GM21786 (cell line): Measurements from ENCODE around the gene ARMC5.
A peak's percentile ranks its signal among the peaks of the same experiment; 100 is the strongest.
"Not testable (repeated sequence)": the region's sequence is repeated elsewhere in the genome, so short reads cannot be mapped to it uniquely, and the experiment has no call there.

Experiments
- ATAC-seq: cut with Tn5 transposase; IDR thresholded peaks from one replicate; pipeline ENCODE4 v1.9.1; 2021; ENCODE audit not compliant: unreplicated experiment

The ARMC5 gene

DNA sequence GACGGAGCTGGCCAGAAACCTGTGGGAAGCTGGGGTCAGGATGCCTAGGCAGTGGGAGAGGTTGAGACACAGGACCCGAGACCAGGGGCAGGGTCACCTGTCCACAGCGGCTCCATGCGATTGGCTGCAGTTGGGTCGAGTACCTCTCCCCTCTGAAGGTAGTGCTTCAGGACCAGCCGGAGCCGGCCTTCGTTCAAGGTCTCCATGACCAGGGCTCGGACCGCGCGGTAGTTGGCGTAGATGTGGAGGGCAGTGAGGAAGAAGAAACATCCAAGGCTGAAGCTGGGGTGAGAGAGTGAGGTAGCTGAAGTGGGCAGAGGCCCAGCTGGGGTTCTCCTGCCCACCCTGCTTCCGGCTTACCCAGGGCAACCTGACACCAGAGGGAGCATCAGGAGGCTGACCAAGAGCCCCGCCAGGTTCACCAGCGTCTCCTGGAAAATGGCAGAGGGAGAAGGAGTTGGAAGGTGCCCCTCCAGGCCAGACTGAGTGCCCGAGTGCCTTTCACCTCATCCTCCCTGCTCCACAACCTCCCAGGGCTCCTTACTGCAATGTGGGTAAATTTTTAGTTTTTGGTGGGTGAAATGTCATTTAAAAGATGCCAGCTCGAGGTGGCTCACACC lies 34.3 kb downstream of the ARMC5 start:
- no peak for ATAC-seq

DNA sequence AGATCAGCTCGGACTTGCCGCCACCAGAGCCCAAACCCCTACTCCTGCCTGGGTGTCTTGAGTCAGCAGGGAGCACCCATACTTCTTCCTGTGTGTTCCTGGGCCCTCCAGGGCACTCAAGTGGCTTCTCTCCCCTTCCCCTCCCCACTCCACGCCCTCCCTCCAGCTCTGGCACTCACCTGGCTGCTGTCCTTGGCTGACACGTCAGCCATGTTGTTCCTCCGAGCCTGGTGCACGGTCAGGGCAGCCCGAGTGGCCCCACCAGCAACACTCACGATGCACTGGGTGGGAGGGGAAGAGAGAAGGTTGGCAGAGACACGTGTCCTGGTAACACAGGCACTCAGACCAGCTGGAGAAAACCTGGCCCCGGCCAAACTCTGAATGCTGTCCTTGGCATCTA lies 37.4 kb downstream of the ARMC5 start:
- no peak for ATAC-seq

DNA sequence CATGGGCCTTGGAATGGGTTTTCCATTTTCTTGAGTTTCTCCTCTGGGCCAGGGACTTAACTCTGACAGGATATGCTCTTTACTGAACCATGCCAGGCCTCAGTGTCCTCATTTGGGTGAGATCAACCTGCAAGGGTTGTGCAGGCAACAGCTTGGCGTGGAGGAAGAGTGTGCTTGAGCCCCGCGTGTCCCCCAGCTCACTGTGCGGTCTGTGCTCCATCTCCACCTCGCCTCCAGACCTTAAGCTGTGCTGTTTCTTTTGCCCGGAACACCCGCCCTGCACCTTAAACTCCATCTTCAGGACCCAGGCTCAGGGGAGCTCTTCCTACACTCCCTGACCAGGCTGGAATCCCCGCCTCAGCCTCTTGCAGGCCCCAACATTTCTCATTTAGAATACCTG lies 39.2 kb downstream of the ARMC5 start:
- no peak for ATAC-seq

DNA sequence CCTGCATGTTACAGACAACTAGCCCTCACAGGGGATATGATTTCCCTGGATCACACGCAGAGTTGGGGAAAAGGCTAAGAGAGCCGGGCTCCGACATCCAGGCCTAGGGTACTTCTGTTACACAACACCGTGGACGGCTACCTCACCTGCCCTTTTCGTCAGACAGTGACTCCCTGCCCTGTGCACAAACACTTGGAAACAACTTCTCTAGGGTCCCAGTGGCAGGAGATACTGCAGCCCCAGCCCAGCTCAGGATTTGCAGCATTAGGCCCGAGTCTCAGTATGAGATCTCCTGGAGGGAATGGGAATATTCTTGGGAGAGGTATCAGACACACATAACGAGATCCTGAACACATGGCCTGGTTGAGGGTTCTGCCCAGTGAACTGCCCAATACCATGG lies 40.6 kb downstream of the ARMC5 start:
- no peak for ATAC-seq

DNA sequence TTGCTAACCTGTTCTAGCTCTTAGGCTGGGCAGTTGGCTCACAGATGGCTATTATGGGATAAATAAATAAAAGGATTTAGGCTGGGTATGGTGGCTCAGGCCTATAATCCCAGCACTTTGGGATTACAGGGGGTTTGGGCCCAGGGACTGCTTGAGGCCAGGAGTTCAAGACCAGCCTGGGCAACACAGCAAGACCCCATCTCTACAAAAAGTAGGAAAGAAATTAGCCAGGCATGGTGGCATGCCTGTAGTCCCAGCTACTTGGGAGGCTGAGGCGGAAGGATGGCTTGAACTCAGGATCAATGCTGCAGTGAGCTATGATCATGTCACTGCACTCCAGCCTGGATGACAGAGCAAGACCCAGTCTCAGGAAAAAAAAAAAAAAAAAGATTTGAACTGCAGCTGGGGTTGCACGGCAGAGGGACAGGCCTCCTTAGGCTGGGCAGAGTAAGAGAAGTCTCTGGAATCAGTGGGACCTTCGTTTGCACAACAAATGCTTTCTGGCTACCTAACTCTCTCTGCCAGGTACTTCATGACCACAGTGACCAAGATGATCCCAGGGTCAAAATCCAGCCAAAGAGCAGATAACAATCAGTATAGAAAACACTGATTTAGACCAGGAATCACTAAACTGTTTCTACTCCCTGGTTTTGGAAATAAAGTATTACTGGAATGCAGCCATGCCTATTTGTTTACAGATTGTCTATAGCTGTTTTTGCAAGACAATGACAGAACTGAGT lies 42.1 kb downstream of the ARMC5 start:
- ATAC-seq, result no peak

DNA sequence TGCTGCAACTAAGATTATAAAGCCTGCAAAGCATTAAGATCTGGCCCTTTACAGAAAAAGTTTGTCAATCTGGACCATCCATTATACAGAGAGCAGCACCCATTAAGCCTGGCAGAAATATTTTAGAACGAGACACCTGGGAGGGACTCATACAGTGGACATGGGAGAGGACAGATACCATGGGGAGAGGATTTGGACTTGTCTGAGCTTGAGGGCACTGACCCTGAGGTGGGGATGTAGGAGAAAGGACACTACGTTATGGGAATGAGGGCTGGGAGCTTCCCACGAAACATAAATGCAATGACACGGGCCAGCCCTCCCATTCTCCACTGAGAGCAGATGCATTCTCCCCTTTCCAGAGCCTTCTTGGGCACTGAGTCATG lies 42.7 kb downstream of the ARMC5 start:
- no peak for ATAC-seq

DNA sequence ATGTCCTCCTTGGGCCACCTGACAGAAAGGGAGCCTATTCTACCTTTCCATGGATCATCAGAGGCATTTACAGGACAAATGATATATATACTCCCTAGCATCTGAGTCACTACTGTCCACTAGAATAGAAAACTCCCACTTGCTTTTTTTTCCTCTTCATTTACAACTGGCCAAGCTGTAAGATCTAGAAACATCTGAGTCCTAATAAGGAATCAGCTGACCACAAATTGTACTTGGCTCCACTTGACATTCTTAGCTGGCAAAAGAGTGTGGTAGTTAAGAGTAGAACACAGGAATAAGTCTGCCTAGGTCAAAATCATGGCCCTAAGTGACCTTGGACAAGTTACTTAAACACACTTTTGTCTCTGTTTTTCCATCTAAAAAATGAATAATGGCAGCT lies 43.7 kb downstream of the ARMC5 start:
- ATAC-seq, result no peak

DNA sequence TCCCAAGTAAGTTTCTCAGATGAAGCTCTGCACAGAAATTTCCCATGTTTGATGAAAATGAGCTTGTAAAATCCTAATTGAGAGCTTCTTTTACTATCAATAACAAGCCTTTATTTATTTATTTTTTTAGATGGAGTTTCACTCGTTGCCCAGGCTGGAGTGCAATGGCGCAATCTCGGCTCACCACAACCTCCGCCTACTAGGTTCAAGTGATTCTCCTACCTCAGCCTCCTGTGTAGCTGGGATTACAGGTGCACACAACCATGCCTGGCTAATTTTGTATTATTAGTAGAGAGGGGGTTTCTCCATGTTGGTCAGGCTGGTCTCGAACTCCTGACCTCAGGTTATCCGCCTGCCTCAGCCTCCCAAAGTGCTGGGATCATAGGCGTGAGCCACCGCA lies 44.3 kb downstream of the ARMC5 start:
- ATAC-seq, result not testable (repeated sequence)

DNA sequence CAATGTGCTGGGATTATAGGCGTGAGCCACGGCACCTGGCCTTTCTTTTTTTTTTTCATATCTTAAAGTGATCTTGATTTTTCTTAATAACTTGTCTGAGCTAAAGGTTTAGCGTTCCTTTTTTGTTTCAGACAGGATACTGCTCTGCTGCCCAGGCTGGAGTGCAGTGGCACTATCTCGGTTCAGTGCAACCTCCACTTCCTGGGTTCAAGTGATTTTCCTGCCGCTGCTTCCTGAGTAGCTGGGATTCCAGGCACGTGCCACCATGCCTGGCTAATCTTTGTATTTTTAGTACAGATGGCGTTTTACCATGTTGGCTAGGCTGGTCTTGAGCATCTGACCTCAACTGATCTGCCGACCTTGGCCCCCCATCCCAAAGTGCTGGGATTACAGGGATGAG lies 44.9 kb downstream of the ARMC5 start:
- no peak for ATAC-seq

DNA sequence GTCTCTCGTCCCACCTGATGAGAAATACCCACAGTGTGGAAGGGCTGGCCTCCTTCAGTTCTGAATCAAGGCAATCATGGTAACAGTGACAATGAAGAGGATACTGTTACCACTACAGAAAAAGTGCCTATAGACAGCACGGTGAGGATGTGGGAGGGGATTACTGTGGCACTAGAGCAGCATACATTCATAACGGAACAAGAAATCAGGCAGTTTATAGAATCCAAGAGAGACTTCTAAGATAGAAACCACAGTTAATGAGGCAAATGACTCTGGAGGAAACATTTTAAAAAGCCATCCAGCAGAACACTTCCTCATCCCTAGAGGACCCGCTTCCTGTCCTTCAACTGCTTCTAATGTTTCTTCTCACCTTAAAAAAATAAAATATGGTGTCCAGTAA lies 46.2 kb downstream of the ARMC5 start:
- peak; percentile 46 for ATAC-seq

DNA sequence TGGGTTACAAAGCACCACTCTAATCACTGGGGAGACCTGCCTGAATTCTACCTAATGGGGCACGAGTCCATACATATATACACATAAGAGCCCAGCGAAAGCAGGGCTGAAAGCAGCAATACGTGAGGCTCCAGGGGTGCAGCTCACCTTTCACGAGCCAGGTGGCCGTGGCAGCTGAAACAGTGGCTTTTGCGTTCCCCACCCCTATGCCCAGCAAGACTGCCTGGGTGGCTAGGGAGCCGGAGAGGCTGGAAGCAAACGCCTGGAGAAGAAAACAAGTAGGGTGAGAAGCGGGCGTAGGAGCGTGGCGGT lies 48.3 kb downstream of the ARMC5 start:
- ATAC-seq, result no peak

DNA sequence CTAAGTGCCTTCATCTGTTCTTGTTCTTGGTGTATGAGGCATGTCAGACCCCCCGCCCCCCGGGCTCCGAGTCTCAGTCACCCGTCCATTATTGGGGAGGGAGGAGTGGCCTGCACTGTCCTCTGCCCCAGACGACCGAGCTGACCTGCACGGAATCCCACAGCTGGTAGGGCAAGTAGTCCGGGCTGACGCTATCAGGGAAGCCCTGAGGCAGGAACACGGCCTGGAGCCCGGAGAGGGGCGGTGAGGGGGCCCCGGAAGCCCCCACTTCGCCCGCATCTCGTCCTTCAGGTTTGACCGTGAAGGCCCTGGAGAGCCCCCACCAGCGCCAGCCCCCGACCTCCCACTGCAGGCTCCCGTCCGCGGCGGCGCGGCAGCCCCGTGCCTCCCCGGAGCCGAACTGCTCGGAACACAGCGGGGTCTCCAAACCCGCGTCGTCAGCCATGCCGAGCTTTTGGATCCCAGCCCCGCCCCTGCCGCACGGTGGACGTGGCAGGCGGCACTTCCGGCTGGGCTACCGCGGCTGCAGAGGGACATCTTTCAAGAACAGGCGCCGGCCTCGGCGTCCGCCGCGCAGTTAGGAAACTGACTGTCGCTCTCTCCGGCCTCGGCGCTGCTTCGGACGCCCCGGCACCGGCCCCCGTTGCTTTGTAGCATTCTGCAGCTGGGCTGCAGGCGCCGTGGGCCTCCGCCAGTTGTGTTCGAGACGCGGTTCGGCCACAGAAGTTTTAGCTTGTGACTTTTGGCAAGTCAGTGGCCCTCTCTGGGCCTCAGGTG lies 48.8 kb downstream of the ARMC5 start, which contains the start of gene RUSF1:
RUSF1 (minus strand) TSS at position 463 of the 777 bp plus-strand sequence; CDS start at position 445, 18 bp downstream.
- peak; percentile 83 for ATAC-seq

DNA sequence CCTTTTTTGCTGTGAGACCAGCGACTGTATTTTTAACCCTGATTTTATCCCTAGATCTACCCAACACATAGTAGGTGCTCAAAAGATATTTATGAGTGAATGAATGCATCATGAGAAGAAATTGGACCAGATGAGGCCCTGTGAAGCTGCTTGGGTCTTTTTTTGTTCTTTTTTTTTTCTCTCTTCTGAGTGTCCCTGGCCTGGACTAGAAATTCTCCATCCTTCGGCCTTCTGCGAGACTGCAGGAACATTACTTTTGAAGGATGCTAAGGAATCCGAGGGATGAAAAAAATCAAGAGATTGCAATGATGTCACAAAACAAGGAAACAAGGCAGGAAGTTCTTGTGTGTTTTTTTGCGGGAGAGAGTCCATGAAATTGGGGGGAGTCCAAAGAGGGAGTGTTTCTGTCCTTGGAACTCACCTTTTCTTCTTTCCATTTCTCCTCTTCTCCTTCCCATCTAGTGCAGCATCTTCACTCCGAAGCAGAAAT lies 49.5 kb downstream of the ARMC5 start:
- peak; percentile 13 for ATAC-seq

DNA sequence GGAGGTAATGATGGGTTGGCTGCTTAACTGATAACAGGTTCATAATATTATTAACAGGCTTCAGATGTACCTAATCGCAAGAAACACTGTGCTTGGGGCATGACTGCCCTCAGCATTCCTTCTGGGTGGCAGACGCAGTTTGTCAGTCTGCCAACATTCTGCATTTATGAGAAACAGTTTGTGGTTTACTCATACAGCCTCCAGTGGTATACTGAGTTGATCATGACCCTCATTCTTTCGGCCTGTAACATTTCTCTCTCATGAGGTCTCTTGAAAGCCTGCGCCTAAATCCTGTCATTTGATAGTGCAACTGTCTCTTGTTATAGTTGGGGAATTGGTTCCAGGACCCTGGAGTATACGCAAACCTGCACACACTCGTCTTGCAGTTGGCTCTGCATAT lies 53.8 kb downstream of the ARMC5 start:
- ATAC-seq, result no peak

DNA sequence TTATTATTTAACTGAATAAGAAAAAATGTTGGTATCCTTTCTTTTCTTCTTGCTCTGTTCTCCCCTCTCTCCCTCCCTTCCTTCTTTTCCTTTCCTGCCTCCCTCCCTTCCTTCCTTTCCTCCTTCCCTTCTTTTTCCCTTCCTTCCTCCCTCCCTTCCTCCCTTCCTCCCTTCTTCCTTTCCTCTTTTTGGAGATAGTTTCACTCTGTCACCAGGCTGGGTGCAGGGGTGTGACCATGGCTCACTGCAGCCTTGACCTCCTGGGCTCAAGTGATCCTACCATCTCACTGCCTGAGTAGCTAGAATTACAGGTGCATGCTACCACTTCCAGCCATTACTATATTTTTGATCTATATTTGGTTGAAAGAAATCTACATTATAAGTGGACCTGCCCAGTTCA lies 54.6 kb downstream of the ARMC5 start:
- ATAC-seq, result no peak
